Colonic mucosa (tissue), 4 donors: ENCODE measurements around the gene DNA2. TPM values are rescaled to one million over a fixed set of nuclear protein-coding genes. Genes with fewer than 3 reads are reported as not detected.
"Not testable (repeated sequence)": the region's sequence is repeated elsewhere in the genome, so short reads cannot be mapped to it uniquely, and the experiment has no call there.

Experiments
- DNase-seq: peaks from one replicate; pipeline ENCODE4 v3.0.0-alpha.2; 2020
- H3K27ac ChIP-seq: fragments of 200-600 bp; one replicate; pipeline ENCODE4 v1.8.0; 2021
- H3K27me3 ChIP-seq: fragments of 200-600 bp; one replicate; pipeline ENCODE4 v1.8.0; 2021
- H3K36me3 ChIP-seq: fragments of 200-600 bp; one replicate; pipeline ENCODE4 v1.8.0; 2021
- H3K4me1 ChIP-seq: fragments of 200-600 bp; one replicate; pipeline ENCODE4 v1.8.0; 2021; ENCODE audit warnings: mild to moderate bottlenecking
- H3K4me3 ChIP-seq: fragments of 200-600 bp; one replicate; pipeline ENCODE4 v1.8.0; 2021
- H3K9ac ChIP-seq, 2 donors: one replicate each; pipeline ENCODE4 v1.7.0; 2013; ENCODE audit warnings: control low read depth in 2 of 2, low read depth in 2 of 2, low read length in 2 of 2
- H3K9me3 ChIP-seq: fragments of 200-600 bp; one replicate; pipeline ENCODE4 v1.8.0; 2021
- CTCF ChIP-seq: fragments of 200-600 bp; IDR thresholded peaks from one replicate; pipeline ENCODE4 v1.8.0; 2022; ENCODE audit warnings: antibody characterized with exemption, mild to moderate bottlenecking
- intact Hi-C: fragments of 100-400 bp; cut with DNase I; formaldehyde crosslinking; loops from one replicate; pipeline ENCODE4 v1.14.1; 2022
- total RNA-seq, 2 donors: library from RNA; stranded (reverse); fragmentation: NEBNext Ultra II Directional in 1 of 2; extraction: Animal tissue kit (Norgen Biotek cat#: 25700) in 1 of 2; gene quantifications; one replicate each; pipeline ENCODE4 v1.2.1, GENCODE V29; 2021
- donor health status: healthy.
- donor health status: DM: no; HTN: no; CAD: no.
- donor health status: DM: no; HTN: no; CAD: no.

The DNA2 gene
- total RNA-seq, 2 donors from 2014 or later = 7.7 to 16.4 TPM

GRCh38 chr10:68463365-68464093 is 8.2 kb downstream of the DNA2 start:
- no peak overlapping the region for H3K27ac ChIP-seq
- no peaks in the 10 kb centered on the region for H3K9me3 ChIP-seq
- H3K27me3 ChIP-seq = no peaks in the 10 kb centered on the region
- intact Hi-C loops = no loop called here
- no peak for TF ChIP-seq CTCF
- no peak for DNase-seq
- no peak overlapping the region for H3K9ac ChIP-seq
- H3K36me3 ChIP-seq = no peaks in the 10 kb centered on the region
- no peaks in the 10 kb centered on the region for H3K4me1 ChIP-seq
- no peak overlapping the region for H3K4me3 ChIP-seq

GRCh38 chr10:68462536-68462935 is 9.2 kb downstream of the DNA2 start:
- Histone ChIP-seq H3K9me3 (no peaks in the 10 kb centered on the region), H3K4me3 (no peak overlapping the region), H3K9ac (no peak overlapping the region), H3K4me1 (no peaks in the 10 kb centered on the region), H3K27ac (no peak overlapping the region), H3K27me3 (no peaks in the 10 kb centered on the region), H3K36me3 (no peaks in the 10 kb centered on the region)
- intact Hi-C loops = no loop called here
- TF ChIP-seq CTCF = no peak
- DNase-seq = no peak

GRCh38 chr10:68461032-68461431 is 10.7 kb downstream of the DNA2 start:
- no peaks in the 10 kb centered on the region for H3K27me3 ChIP-seq
- H3K4me1 ChIP-seq = no peaks in the 10 kb centered on the region
- no peak overlapping the region for H3K9ac ChIP-seq
- no peak overlapping the region for H3K4me3 ChIP-seq
- no peak overlapping the region for H3K27ac ChIP-seq
- TF ChIP-seq CTCF = no peak
- DNase-seq = no peak
- H3K9me3 ChIP-seq = no peaks in the 10 kb centered on the region
- no peaks in the 10 kb centered on the region for H3K36me3 ChIP-seq
- intact Hi-C loops = no loop called here

DNA sequence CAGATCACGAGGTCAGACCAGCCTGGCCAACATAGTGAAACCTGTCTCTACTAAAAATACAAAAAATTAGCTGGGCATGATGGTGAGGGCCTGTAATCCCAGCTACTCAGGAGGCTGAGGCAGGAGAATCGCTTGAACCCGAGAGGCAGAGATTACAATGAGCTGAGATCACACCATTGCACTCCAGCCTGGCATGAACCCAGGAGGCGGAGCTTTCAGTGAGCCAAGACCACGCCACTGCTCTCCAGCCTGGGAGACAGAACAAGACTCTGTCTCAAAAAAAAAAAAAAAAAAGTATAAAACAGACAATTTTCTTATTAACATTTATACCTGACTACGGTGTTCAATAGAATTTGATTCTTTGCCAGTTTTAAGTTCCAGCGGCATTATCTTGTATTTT is 22.1 kb downstream of the DNA2 start:
- peak; percentile 30 for DNase-seq
- H3K36me3 ChIP-seq, H3K27ac ChIP-seq, H3K9ac ChIP-seq, H3K27me3 ChIP-seq, H3K4me3 ChIP-seq, intact Hi-C loops, H3K4me1 ChIP-seq, H3K9me3 ChIP-seq: not testable (repeated sequence)

DNA sequence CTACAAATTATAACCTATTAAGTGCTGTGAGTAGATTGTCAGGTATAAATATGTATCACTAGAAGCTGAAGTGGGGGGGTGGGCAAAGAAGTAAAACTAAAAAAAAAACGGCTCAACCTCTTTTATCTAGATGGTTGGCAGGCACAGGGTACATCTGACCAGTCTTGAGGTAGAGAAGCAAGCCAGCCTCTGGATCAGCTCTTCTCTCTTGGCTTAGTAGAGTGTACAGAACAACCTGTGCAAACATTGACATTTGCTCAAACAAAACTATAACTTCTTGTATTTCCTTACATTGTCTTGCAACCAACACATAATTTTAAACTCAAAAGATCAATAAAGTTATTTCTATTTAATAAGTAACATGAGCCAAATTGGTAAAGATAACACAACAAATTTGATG is 25.6 kb downstream of the DNA2 start:
- intact Hi-C loops = no loop called here
- no peak for TF ChIP-seq CTCF
- Histone ChIP-seq H3K4me1 (no peaks in the 10 kb centered on the region), H3K4me3 (no peak overlapping the region), H3K36me3 (no peaks in the 10 kb centered on the region), H3K9ac (no peak overlapping the region), H3K27ac (no peak overlapping the region), H3K9me3 (no peaks in the 10 kb centered on the region), H3K27me3 (no peaks in the 10 kb centered on the region)
- no peak for DNase-seq

DNA sequence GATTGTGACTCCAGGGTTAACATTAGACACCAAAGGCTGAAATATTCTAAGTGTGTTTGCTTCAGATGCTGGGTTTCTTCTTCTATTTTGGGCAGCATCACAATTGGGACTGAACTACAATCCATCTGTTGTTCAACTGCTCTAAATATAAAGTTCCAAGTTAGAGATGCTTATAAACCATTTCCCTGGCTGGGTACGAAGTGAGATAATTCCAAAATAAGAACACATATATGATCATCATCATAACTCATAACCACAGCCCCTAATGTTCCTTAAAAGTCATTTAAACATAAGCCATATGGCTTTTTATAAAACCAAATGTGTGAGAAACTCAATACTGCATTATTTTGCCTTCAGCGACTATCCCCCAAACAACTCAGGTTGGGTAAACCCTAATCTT is 28.8 kb downstream of the DNA2 start:
- no peaks in the 10 kb centered on the region for H3K9me3 ChIP-seq
- no peak overlapping the region for H3K4me3 ChIP-seq
- no peak for DNase-seq
- no peaks in the 10 kb centered on the region for H3K27me3 ChIP-seq
- H3K9ac ChIP-seq = no peak overlapping the region
- no peaks in the 10 kb centered on the region for H3K4me1 ChIP-seq
- no peaks in the 10 kb centered on the region for H3K36me3 ChIP-seq
- no peak for TF ChIP-seq CTCF
- H3K27ac ChIP-seq = no peak overlapping the region
- intact Hi-C loops = no loop called here
